Measurements from ENCODE around the gene CATSPER1. TPM values are rescaled to one million over a fixed set of nuclear protein-coding genes. Genes with fewer than 3 reads are reported as not detected.
A peak's percentile ranks its signal among the peaks of the same experiment; 100 is the strongest.

CATSPER1 gene
- total RNA-seq, 1 donor from 2014 or later, result 0.54 TPM

DNA sequence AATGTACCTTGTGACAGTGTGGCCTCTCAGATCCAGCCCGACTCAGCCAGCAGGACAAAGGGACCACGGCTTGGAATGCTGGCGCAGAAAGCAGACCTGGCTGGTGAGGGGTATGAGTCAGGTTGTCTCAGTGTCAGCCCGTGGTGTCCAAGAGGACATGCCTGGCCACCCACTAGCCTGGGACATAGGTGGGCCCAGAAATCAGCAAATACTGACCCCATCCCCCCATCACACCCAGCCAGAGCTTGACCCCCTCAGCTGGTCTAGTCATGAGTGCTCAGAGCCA, 19.4 kb downstream of the CATSPER1 start:
- H3K4me1 Mint-ChIP-seq (ENCODE audit: unreplicated experiment), result peaks cover 13% of the 10 kb centered on the region
- DNase-seq (ENCODE audit: extremely low spot score, unreplicated experiment), result no peak
- no peaks in the 10 kb centered on the region for H3K27me3 Mint-ChIP-seq (ENCODE audit: unreplicated experiment)
- peaks cover 3% of the 10 kb centered on the region for H3K36me3 Mint-ChIP-seq (ENCODE audit: unreplicated experiment)
- no peak overlapping the region for H3K27ac Mint-ChIP-seq (ENCODE audit: unreplicated experiment)
- no peak for TF ChIP-seq CTCF (IDR thresholded peaks at IDR 0.05)
- no peaks in the 10 kb centered on the region for H3K9me3 Mint-ChIP-seq (ENCODE audit: unreplicated experiment)
- H3K4me3 Mint-ChIP-seq (ENCODE audit: unreplicated experiment), result no peak overlapping the region

- H3K4me3 Mint-ChIP-seq (ENCODE audit: unreplicated experiment), result no peak overlapping the region
- no peaks in the 10 kb centered on the region for H3K27me3 Mint-ChIP-seq (ENCODE audit: unreplicated experiment)
- TF ChIP-seq CTCF (IDR thresholded peaks at IDR 0.05), result no peak
- peaks cover 14% of the 10 kb centered on the region for H3K4me1 Mint-ChIP-seq (ENCODE audit: unreplicated experiment)
- H3K36me3 Mint-ChIP-seq (ENCODE audit: unreplicated experiment), result peaks cover 3% of the 10 kb centered on the region
- H3K9me3 Mint-ChIP-seq (ENCODE audit: unreplicated experiment), result no peaks in the 10 kb centered on the region
- no peak overlapping the region for H3K27ac Mint-ChIP-seq (ENCODE audit: unreplicated experiment)
- no peak for DNase-seq (ENCODE audit: extremely low spot score, unreplicated experiment)
Measured at GRCh38 chr11:66006134-66006890, 20.0 kb downstream of the CATSPER1 start.

DNA sequence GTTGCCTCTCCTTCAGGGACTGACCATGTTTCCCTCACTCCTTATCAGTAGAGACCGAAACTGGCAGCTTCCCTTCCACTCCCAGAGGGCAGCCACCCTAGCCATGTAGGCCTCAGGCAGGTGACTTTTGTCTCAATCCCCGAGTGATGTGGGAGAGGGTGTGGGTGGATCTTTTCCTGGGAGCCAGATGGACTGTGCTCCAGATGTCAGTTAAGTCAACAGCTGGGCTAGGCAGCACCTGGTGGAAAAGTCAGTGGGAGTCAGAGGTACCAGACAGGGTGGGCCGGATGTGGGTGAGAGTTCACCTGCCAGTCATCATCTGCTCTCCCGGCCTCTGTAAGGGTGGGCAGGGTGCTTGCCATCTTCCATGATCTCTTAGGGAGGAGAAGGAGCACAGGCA, 22.1 kb downstream of the CATSPER1 start:
- Mint-ChIP-seq H3K36me3 (ENCODE audit: unreplicated experiment) (peaks cover 7% of the 10 kb centered on the region), H3K27me3 (ENCODE audit: unreplicated experiment) (no peaks in the 10 kb centered on the region), H3K27ac (ENCODE audit: unreplicated experiment) (no peak overlapping the region), H3K4me1 (ENCODE audit: unreplicated experiment) (peaks cover 29% of the 10 kb centered on the region), H3K4me3 (ENCODE audit: unreplicated experiment) (peak overlapping the region; percentile 47), H3K9me3 (ENCODE audit: unreplicated experiment) (no peaks in the 10 kb centered on the region)
- no peak for TF ChIP-seq CTCF (IDR thresholded peaks at IDR 0.05)
- no peak for DNase-seq (ENCODE audit: extremely low spot score, unreplicated experiment)

DNA sequence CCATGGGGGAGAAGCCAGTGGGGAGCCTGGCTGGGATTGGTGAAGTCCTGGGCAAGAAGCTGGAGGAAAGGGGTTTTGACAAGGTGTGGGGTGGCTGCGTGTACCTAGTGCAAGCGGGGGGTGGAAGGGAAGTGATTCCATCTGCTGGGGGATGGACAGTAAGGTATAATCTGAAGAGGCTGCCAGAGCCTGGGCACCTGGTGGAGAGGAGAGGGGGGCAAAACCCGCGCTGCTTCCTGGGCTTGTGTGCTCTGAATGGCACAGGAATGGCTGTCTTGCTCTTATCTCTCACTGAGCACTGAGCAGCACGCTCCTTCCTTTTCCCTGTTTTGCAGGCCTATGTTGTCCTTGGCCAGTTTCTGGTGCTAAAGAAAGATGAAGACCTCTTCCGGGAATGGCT, 23.0 kb downstream of the CATSPER1 start:
- H3K9me3 Mint-ChIP-seq (ENCODE audit: unreplicated experiment), result no peaks in the 10 kb centered on the region
- H3K4me1 Mint-ChIP-seq (ENCODE audit: unreplicated experiment), result peaks cover 29% of the 10 kb centered on the region
- H3K27ac Mint-ChIP-seq (ENCODE audit: unreplicated experiment), result peak overlapping the region; percentile 60
- peak overlapping the region; percentile 96 for H3K4me3 Mint-ChIP-seq (ENCODE audit: unreplicated experiment)
- peaks cover 12% of the 10 kb centered on the region for H3K36me3 Mint-ChIP-seq (ENCODE audit: unreplicated experiment)
- DNase-seq (ENCODE audit: extremely low spot score, unreplicated experiment), result no peak
- H3K27me3 Mint-ChIP-seq (ENCODE audit: unreplicated experiment), result no peaks in the 10 kb centered on the region
- no peak for TF ChIP-seq CTCF (IDR thresholded peaks at IDR 0.05)

DNA sequence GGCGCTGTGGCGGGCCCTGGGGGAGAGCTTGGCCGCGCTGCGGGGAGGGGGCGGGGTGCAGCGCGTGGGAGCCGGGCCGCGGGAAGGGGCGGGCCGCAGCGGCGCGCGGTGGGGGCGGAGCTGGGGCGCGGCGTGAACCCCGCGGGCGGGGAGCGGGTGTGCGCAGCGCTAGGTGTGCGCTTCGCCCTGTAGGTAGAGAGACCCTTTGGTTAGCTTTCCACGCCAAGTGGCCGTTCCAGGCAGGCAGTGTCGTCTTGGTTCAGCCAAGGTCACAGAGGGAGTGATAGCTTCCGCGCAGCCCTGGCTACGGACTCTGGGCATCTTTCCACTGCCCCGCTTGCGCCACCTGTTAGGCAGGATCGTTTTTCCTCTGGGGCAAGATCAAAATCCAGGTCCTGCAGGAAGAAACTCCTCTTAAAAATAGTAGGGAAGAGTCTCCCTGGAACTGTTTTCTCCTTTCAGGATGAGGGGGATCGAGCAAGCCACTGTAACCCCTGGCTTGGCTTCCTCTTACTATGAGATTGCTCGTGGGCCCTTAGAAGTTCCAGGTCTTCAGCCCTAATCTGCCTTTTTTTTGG, 23.5 kb downstream of the CATSPER1 start:
- H3K36me3 Mint-ChIP-seq (ENCODE audit: unreplicated experiment), result peaks cover 18% of the 10 kb centered on the region
- H3K27me3 Mint-ChIP-seq (ENCODE audit: unreplicated experiment), result no peaks in the 10 kb centered on the region
- peaks cover 29% of the 10 kb centered on the region for H3K4me1 Mint-ChIP-seq (ENCODE audit: unreplicated experiment)
- TF ChIP-seq CTCF (IDR thresholded peaks at IDR 0.05), result no peak
- no peaks in the 10 kb centered on the region for H3K9me3 Mint-ChIP-seq (ENCODE audit: unreplicated experiment)
- H3K4me3 Mint-ChIP-seq (ENCODE audit: unreplicated experiment), result peak overlapping the region; percentile 96
- H3K27ac Mint-ChIP-seq (ENCODE audit: unreplicated experiment), result peak overlapping the region; percentile 100
- no peak for DNase-seq (ENCODE audit: extremely low spot score, unreplicated experiment)
